HG03103 (cell line): ENCODE measurements around the gene PDE10A.

ENCODE experiments used
- ATAC-seq: cut with Tn5 transposase; IDR thresholded peaks from one replicate; pipeline ENCODE4 v1.9.1; 2021; ENCODE audit warnings: low read depth; ENCODE audit not compliant: unreplicated experiment

PDE10A gene

DNA sequence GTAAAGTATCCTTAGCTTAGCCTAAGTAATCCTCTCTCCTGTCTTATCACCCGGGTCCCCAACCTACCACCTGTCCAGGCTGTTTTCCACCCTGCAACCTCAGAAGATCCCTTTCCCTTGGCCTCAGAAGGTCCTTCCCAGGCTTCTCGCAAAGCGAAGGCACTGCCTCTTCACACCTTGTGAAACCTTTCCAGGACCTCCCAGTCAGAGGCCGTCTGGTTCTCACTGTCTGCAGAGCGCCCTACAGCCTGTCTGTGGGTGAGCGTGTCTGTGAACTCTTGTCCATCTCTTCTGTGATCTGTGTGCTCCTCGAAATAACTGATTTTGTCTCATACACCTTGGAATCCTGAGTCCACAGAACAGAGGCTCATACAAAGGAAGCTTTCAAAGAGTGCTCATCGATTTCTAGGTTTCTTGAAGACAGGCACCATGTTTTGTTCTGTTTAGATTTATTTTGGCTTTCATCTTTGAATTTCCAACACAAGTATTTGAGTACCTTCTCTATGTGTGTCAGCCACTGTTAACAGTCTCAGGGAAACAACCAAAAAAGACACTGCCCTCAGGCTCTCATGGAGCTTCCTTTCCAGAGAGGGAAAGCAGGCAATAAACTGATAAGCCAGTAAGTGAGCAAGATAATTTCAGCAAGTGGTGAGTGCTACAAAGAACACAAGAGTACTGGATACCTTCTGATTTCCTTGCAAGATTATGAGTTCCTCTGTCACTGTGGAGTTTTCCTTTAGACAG is 6.3 kb downstream of the PDE10A start:
- ATAC-seq = no peak

DNA sequence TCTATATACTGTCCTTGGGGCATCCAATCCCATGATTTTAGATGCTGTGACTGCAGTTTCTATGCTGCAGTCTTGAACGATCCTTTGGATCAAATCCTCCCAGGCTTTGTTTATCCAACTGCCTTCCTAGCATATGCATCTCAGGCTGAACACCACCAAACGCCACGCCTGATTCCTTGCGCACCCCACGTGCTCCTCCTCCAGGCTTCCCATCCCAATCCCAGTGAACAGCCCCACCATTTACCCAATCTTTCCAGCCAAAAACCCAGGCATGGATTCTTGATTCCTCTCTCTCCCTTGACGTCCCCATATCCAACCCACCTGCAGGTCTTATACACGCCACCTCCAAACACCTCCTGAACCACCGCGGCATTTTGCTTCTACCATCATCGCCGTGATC is 7.8 kb downstream of the PDE10A start:
- no peak for ATAC-seq

DNA sequence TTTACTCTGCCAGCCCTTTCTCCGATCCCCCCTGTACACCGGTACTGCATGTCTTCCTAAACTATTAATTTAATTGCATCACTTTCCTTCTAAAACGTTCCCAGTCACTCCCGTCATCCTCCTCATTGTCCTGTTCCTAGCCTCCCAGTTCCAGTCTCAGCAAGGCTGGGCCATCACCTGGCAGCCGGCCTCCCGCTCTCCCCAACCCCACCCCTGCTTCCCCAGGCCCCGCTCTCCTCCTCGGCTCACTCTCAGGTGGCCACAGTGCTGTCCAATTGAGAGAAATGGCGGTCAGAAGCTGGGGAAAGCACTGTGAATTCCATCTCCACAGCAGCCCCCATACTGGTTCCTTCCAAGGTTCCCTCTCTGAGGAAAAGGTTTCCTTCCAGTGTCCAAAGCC is 8.9 kb downstream of the PDE10A start:
- no peak for ATAC-seq

DNA sequence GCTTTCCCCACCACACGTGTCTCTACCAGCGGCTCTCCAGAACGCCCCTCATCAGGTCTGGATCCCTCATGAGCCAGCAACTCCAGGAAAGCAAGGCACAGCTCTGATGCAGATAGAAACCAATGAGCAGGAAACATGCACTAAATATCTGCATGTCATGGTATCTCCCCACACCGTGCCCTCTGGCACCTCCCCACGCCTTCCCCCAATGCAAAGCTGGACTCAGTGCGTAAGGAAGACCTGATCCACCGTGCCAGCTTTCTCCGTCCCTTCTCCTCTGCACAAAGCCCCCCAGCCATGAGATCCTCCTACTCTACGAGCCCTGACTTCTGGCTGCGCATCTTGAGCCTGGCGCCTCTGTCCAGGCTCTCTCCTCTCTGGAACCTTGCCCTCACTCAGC is 9.4 kb downstream of the PDE10A start:
- no peak for ATAC-seq

DNA sequence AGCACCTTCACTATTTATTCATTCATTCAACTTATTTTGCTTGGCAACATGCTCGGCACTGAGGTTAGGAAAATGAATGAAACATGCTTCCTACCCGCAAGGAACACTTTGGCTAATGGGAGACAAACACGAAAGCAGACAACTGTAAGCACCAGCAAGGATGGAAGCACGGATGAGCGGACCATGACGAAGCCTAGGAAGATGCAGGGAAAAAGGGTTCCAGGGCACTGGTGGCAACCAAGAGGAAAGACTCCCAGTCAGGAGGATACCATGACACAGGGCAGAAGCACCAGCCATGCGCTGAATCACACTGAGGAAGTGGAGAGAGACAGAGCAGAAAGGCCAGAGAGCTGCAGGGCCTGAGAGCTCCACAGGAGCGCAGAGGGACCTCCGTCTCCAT is 9.8 kb downstream of the PDE10A start:
- ATAC-seq = no peak

DNA sequence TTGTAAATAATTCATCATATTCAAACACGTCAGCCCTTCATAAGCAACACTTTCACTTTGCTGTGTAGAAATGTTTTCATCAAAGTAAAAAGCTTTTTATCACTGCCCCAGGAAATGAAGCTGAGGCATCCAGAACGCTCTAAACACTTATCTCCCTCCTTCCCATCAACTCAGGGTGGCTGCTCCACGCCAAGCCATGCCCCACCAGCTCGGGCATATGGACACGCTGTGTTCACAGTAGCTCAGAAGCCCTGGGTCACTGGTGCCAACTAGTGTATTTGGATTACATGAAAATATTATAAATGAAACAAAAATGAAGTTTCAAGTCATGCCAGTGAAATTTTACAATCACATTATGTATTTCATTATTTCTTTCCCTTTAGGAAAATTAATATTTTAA is 10.3 kb downstream of the PDE10A start:
- no peak for ATAC-seq

DNA sequence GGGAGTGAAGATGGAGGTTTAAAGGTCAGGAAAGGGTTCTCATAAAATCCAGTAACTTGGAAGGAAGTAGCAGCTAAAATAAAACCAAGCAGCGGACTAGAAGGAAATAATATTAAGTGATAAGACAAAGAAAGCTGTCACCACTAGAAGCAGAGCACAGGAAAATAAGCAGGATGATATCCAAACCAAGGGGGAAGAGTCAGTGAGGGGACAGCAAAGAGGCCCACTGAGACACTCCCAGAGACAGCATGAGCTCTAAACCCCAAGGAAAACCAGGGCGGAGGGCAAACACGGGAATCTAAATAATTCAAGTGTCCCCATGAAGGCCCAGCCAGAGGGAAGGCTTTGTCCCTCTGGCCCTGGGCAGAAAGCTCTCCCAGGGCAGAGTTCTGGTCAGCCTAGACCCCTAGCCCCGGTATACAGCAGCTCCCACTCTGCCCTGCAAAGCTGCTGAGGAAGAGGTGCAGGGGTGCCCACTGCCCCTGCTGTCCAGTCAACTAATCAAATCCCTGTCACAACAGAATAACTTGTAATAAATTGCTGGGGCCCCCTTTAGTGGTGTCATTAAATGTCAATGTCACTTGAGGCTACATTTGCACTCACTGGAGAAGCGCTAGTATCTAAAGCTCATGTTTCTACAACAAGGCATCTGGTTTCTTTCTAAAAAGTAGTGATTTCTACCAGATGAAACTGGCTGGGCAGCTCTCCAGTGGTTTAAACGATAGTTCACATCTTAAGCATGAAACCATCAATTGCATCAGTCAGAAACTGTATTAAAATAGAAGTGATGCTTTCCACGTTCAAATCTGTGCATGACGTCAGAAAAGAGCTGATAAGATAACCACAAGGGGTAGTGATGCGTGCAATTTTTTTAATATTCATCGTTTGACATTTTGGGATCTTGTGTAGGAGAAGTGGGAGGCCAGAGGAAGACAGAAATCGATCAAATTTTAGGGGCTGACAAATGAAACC is 13.6 kb downstream of the PDE10A start:
- no peak for ATAC-seq

DNA sequence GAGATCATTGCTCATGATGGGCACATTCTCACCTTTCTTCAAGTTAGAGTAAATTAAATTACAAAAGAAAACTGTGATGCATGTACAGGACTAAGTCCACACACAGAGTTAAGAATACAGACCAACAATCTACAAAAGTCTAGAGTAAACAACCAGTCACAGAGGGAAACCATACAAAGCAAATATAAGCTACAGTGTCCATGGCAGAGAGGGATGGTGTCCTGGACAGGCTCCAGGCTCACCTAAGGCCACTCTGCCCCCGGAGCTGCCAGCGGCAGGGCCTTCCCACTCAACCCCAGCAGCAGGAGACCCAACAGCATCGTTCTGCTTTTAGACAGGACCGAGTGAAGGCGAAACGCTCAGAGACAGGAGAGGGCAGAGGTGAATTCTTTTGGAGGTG is 16.0 kb downstream of the PDE10A start:
- no peak for ATAC-seq

DNA sequence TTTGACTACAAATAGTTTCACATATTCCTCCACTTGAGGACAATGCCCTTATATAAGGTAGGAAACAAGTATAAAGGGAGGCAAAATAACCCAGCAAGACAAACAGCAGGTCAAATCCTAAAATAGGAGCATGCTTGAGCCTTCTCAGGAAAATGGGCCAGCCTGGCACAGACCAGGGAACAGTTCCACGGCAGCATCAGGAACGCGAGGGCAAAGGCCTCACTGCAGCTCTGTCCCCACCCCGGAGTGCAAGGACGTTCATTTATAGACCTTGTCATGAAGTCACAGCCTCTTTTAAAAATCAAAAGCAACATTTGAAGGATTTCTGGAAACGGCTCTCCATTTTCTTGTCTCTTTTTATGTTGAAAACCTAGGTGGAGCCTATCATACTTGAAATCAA is 17.1 kb downstream of the PDE10A start:
- ATAC-seq = no peak

DNA sequence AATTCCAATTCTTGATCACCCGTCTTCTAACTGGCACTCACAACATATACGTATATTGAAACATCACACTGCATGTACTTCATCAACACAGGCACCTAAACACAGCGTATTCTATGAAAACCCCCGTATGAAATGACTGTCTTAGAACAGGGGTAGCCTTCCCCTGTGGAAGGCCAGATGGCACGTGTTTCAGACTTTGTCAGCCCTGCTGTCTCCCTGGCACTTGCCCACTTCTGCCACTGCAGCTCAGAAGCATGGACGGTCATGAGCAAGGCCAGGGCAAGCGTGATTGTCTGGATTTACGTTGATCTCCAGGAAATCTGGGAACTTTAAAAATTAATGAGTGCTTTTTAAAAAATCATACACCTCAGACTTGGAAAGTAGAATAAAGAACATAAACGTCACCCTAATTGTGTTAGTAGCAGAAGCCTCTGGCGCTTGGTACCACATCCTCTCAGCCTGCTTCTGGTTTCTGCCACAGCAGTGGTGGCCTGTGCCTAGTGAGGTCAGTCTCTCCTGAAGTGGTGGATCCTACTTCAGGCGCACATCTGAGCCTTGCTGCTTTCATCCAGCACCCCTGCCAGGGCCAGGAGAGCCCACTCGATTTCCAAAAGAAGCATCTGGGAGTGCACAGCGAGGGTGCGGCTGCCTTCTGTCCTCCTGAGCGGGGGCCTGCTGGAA is 18.3 kb downstream of the PDE10A start:
- ATAC-seq = no peak

DNA sequence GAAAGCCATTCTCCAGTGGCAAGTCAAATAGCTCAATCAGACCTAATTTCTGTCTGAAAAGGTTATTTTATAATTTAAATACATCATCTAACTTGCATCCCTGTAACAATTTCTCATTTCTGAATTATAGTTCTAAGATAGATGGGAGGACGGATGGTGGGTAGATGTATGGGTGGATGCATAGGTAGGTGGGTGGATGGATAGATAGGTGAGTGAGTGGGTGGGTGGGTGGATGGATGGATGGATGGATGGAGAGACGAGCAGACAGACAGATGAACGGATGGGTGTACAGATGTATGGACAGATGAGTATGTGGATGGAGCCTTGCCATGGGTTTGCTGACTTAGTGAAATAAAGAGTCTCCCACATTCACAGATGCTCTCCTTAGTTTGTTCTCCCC is 20.0 kb downstream of the PDE10A start:
- no peak for ATAC-seq

DNA sequence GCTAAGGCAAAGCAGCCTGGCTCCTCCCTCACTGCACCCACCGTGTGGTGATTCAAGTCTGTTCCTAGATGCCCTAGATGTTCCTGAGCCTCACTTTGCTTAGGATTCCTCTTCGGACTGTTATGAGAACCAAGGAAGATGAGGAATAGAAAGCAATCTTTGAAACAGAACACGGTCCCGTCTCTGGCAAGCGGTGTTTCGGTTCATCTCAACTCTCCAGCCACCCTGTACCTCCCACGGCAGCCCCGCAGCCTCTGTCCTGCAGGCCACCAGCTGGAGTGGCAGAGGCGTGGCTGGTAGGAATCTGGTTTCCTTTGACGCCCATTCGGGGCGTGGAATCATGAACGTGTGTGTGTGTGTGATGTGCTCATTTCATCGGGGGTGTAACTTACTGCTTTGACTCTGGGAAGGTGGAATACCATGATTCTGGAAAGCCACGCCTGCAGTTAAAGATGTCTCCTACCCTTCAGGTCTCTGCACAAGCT is 21.3 kb downstream of the PDE10A start:
- no peak for ATAC-seq

DNA sequence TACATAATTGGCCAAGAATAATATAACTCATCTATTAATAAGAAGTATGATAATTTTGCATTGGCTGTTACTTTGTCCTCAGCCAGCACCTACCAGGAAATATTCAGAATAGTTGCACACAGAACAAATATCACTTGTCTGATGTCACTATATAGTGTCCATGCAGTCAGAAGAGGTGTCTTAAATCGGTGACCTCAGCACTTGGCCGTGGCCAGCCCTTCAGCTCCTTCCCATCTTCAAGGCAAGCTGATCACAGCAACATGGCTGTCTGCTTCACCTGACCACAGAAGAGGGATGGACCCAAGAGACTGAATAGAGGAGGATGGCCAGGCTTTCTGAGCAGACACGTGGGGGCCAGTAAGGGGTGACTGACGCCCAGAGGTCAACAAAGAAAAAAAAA is 22.2 kb downstream of the PDE10A start:
- no peak for ATAC-seq

DNA sequence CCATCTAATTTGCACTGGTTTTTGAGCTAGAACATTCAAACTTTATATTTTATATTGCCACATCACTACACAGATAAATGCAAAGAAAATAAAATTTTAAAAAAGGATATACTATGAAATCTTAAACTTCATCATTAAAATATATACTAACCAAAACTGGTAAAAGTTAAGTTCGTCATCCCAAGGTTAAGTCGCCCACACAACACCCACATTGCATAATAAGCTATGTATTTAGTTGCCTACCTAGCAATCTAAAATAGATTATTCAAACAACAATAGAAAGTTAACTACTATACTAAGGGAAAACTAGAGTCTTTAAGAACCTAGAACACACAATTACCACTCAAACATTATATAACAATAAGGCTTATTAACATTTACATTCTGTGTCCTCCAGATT is 24.5 kb downstream of the PDE10A start:
- no peak for ATAC-seq

DNA sequence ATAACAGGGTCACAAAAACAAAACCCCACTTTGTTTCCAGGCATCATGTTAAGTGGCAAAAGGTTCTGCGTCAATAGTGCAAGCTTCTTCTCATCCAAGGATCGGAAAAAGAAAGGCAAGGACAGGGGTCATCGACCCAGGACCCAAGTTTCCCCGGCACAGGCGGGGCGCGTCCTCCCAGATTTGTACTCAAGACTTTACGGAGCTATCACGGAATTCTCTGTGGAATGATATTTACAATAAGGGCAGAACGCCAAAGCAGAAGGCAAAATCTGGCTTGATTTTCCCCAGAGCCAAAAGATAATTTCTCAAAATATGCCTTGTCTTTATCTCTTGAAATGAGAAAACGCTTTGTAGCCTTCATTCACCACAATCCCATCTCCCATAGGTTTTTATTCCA is 25.5 kb downstream of the PDE10A start:
- no peak for ATAC-seq

DNA sequence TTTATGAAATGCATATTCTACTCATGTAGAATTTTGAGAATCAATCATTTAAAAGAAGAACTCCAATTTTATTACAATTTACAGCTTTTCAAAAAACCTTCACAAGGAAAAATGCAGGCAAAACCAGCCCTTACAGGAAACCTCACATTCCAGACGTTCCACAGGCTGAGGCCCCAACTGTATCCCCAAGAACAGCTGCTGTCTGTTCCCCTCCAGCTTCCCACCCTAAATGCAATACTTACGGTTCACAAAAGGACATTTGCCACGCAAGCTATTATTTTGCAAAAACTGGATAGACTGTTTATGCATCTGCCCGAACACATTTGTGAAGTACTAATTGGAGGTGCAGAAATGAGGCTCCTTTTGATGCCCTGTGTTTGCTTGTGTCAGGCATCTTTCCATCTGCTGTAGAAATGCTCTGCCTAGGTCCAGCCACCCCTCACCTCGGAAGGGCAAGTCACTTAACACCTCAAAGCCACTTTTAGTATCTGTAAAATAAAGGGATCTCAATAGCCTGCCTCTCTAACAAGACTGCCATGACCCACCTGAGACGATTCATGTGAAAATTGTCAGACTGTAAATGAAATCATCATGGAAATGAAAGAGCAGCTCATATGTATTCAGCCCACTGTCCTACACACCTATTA is 26.5 kb downstream of the PDE10A start:
- ATAC-seq = no peak

DNA sequence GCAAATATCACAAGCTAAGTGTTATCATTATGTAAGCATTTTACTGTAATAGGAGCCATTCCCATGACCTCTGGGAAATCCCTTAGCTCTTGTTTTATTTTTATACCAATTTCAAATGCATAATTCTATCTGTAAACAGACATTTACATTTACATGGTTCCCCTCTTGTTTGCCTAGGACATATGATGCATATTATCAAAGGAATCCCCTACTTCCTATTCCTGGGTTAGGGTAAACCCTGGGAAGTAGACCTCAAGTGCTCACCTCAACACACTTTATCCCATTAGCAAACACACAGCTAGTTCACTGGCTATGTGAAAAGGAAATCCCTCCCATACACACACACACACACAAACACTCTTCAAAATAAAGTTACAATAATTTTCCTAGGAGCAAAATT is 27.1 kb downstream of the PDE10A start:
- ATAC-seq = no peak

DNA sequence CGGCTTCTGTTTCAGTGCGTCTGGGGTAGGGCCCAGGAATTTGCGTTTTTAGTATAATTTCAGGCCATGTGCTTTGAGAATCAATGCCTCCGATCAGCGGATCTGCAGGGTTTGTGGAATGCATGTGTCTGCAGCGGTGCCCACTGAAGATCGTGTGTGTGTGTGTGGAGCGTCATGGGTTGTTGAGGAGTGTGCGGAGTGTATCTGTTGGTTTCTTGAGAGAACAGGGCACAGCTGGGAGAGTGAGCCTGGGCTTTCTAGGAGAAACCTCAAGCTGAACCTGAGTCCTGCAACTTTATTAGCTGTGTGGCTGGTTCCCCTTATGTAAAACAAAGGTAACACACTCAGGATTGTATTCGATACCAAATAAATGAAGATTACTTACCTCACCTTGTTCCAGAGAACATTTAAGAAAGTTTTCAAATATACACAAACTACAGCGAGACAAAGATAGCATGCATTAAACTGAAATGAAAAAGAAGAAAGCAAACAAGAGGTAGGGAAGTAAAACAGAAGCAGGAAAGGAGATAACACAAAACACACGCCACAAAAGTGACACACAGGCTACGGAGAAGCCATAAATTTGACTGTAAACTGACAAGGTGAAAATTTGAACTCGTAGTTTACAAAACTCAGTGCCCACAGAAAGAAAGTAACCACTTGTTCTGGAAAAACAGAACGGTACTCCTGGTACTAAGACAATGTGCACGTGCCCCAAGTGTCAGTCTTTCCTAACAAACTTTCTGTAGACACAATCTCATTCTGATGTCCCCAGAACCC is 28.8 kb downstream of the PDE10A start:
- no peak for ATAC-seq

DNA sequence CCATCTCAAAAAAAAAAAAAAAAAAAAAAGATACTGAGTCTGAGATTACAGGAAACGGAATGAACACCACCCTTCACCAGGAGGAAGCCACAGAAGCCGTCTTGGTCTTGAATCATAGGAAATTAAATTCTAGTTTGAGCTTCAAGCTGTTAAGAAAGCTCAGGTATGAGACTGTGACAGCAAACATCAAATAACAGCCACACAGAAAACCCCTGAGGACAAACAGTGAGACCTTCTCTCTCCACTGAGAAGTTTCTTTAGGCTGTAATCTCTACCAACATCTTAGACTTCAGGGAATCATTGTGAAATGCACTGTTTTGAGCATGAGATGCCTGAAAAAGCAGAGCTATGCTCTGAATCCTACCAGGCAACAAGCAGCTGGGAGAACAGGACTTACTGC is 30.8 kb downstream of the PDE10A start:
- ATAC-seq = no peak

DNA sequence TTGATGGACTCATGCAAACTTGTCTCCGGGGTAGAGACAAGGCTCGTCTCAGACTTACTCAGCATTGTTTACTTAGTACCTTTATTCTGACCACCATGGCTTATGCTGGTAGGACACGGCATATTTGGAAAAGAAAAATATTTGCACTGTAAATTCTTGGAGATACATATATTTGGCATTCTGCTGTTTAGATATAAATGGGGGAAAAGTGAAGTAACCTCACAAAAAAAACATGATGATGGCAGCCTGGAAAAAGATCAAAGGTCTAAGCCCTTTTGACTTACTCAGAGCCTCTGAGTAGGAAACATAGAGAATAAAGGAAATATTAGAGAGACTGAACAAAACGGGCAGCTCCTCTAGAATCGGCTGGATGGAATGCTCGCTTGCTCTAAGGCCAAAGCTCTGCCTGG is 32.5 kb downstream of the PDE10A start:
- ATAC-seq = no peak
